ENCODE data around the gene SORBS2.

The SORBS2 gene

GRCh38 chr4:185781555-185782215 is 30.3 kb downstream of the SORBS2 start:
- no peaks in the 10 kb centered on the region for H3K9me3 ChIP-seq (ENCODE audit: insufficient read depth, low read depth, low read length)
- H3K27me3 ChIP-seq (ENCODE audit: insufficient read depth, low read length) = no peaks in the 10 kb centered on the region
- H3K4me1 ChIP-seq (ENCODE audit: insufficient read depth, low read length) = peaks cover 3% of the 10 kb centered on the region; the same call in 1 of the 2 replicates
- H3K4me3 ChIP-seq (ENCODE audit: low read length) = no peak overlapping the region
- H3K9ac ChIP-seq (ENCODE audit: low read depth, low read length) = no peak overlapping the region
- H3K36me3 ChIP-seq (ENCODE audit: insufficient read depth, low read depth, low read length) = no peaks in the 10 kb centered on the region
- no peak overlapping the region for H3K27ac ChIP-seq (ENCODE audit: low read length)

- no peaks in the 10 kb centered on the region for H3K27me3 ChIP-seq (ENCODE audit: insufficient read depth, low read length)
- peaks cover 8% of the 10 kb centered on the region; the same call in 1 of the 2 replicates for H3K4me1 ChIP-seq (ENCODE audit: insufficient read depth, low read length)
- no peaks in the 10 kb centered on the region for H3K36me3 ChIP-seq (ENCODE audit: insufficient read depth, low read depth, low read length)
- no peaks in the 10 kb centered on the region for H3K9me3 ChIP-seq (ENCODE audit: insufficient read depth, low read depth, low read length)
- no peak overlapping the region for H3K4me3 ChIP-seq (ENCODE audit: low read length)
- no peak overlapping the region for H3K9ac ChIP-seq (ENCODE audit: low read depth, low read length)
- no peak overlapping the region for H3K27ac ChIP-seq (ENCODE audit: low read length)
These were observed 31.5 kb downstream of the SORBS2 start for GRCh38 chr4:185780472-185780871.

DNA sequence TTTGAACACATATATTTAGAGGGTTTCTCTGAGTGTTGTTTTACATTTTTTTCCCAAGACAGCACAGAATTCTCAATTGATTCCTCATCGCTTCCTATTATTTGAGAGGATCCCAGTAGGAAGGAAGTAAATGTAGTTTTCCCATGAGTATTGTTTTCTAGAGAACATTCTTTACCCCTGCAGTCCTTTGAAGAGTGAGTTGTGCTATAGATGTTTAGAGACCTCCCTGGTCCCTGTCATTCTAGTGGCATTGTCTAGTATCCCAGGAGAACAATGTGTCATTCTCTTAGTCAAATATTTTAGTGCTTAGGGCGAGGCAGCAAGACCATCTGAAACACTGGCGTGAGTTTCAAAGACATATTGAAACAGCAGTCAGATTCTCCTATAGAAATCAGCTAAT is 32.5 kb downstream of the SORBS2 start:
- H3K27me3 ChIP-seq (ENCODE audit: insufficient read depth, low read length) = no peaks in the 10 kb centered on the region
- peaks cover 11% of the 10 kb centered on the region; the same call in 1 of the 2 replicates for H3K4me1 ChIP-seq (ENCODE audit: insufficient read depth, low read length)
- no peak overlapping the region for H3K4me3 ChIP-seq (ENCODE audit: low read length)
- H3K36me3 ChIP-seq (ENCODE audit: insufficient read depth, low read depth, low read length) = no peaks in the 10 kb centered on the region
- H3K9ac ChIP-seq (ENCODE audit: low read depth, low read length) = no peak overlapping the region
- no peak overlapping the region for H3K27ac ChIP-seq (ENCODE audit: low read length)
- no peaks in the 10 kb centered on the region for H3K9me3 ChIP-seq (ENCODE audit: insufficient read depth, low read depth, low read length)

- H3K27ac ChIP-seq (ENCODE audit: low read length) = no peak overlapping the region
- H3K4me1 ChIP-seq (ENCODE audit: insufficient read depth, low read length) = peaks cover 18% of the 10 kb centered on the region; the same call in 1 of the 2 replicates
These were observed 33.7 kb downstream of the SORBS2 start for GRCh38 chr4:185778307-185778706.

GRCh38 chr4:185775792-185776555 is 36.0 kb downstream of the SORBS2 start:
- Histone ChIP-seq H3K27me3 (ENCODE audit: insufficient read depth, low read length) (no peaks in the 10 kb centered on the region), H3K9me3 (ENCODE audit: insufficient read depth, low read depth, low read length) (no peaks in the 10 kb centered on the region), H3K4me1 (ENCODE audit: insufficient read depth, low read length) (peaks cover 31% of the 10 kb centered on the region), H3K4me3 (ENCODE audit: low read length) (peak overlapping the region; percentile 68; the same call in 1 of the 2 replicates), H3K9ac (ENCODE audit: low read depth, low read length) (peak overlapping the region; percentile 69; the same call in 1 of the 2 replicates), H3K36me3 (ENCODE audit: insufficient read depth, low read depth, low read length) (no peaks in the 10 kb centered on the region), H3K27ac (ENCODE audit: low read length) (no peak overlapping the region)

More at GRCh38 chr4:185778307-185778706, 33.7 kb downstream of the SORBS2 start:
- no peaks in the 10 kb centered on the region for H3K9me3 ChIP-seq (ENCODE audit: insufficient read depth, low read depth, low read length)
- H3K36me3 ChIP-seq (ENCODE audit: insufficient read depth, low read depth, low read length) = no peaks in the 10 kb centered on the region
- H3K27me3 ChIP-seq (ENCODE audit: insufficient read depth, low read length) = no peaks in the 10 kb centered on the region
- no peak overlapping the region for H3K4me3 ChIP-seq (ENCODE audit: low read length)
- no peak overlapping the region for H3K9ac ChIP-seq (ENCODE audit: low read depth, low read length)

- Histone ChIP-seq H3K27me3 (ENCODE audit: insufficient read depth, low read length) (no peaks in the 10 kb centered on the region), H3K9me3 (ENCODE audit: insufficient read depth, low read depth, low read length) (no peaks in the 10 kb centered on the region), H3K36me3 (ENCODE audit: insufficient read depth, low read depth, low read length) (no peaks in the 10 kb centered on the region), H3K4me1 (ENCODE audit: insufficient read depth, low read length) (peaks cover 31% of the 10 kb centered on the region), H3K4me3 (ENCODE audit: low read length) (peak overlapping the region; percentile 68), H3K9ac (ENCODE audit: low read depth, low read length) (peak overlapping the region; percentile 69; the same call in 1 of the 2 replicates), H3K27ac (ENCODE audit: low read length) (no peak overlapping the region)
These were observed 36.9 kb downstream of the SORBS2 start for GRCh38 chr4:185774845-185775680.

- peaks cover 31% of the 10 kb centered on the region for H3K4me1 ChIP-seq (ENCODE audit: insufficient read depth, low read length)
- H3K27me3 ChIP-seq (ENCODE audit: insufficient read depth, low read length) = no peaks in the 10 kb centered on the region
- peak overlapping the region; percentile 69; the same call in 1 of the 2 replicates for H3K9ac ChIP-seq (ENCODE audit: low read depth, low read length)
- peak overlapping the region; percentile 68 for H3K4me3 ChIP-seq (ENCODE audit: low read length)
- no peaks in the 10 kb centered on the region for H3K9me3 ChIP-seq (ENCODE audit: insufficient read depth, low read depth, low read length)
- H3K36me3 ChIP-seq (ENCODE audit: insufficient read depth, low read depth, low read length) = no peaks in the 10 kb centered on the region
- no peak overlapping the region for H3K27ac ChIP-seq (ENCODE audit: low read length)
These were observed 37.8 kb downstream of the SORBS2 start for GRCh38 chr4:185774131-185774653.

DNA sequence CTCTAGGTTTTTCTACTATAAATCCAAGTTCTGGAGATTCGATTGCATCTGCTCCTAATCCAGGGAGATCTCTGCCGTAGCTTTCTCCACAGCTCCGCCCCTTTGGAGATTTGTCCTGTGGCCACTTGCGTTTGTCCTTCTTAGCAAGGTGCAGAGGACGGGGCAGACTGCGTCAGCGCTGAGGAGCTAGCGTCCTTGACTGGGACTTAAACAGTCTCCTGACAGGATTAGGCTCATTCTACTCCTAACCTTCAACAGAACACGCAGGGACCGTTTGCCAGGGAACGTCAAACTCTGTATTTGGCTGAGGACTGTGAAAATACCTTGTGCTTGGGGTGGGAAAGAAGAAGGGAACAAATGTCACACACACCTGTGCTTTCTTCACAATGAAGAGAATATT is 38.6 kb downstream of the SORBS2 start:
- no peaks in the 10 kb centered on the region for H3K36me3 ChIP-seq (ENCODE audit: insufficient read depth, low read depth, low read length)
- H3K27ac ChIP-seq (ENCODE audit: low read length) = no peak overlapping the region
- peak overlapping the region; percentile 69; the same call in 1 of the 2 replicates for H3K9ac ChIP-seq (ENCODE audit: low read depth, low read length)
- H3K27me3 ChIP-seq (ENCODE audit: insufficient read depth, low read length) = no peaks in the 10 kb centered on the region
- H3K4me3 ChIP-seq (ENCODE audit: low read length) = peak overlapping the region; percentile 68; the same call in 1 of the 2 replicates
- peaks cover 31% of the 10 kb centered on the region for H3K4me1 ChIP-seq (ENCODE audit: insufficient read depth, low read length)
- H3K9me3 ChIP-seq (ENCODE audit: insufficient read depth, low read depth, low read length) = no peaks in the 10 kb centered on the region

DNA sequence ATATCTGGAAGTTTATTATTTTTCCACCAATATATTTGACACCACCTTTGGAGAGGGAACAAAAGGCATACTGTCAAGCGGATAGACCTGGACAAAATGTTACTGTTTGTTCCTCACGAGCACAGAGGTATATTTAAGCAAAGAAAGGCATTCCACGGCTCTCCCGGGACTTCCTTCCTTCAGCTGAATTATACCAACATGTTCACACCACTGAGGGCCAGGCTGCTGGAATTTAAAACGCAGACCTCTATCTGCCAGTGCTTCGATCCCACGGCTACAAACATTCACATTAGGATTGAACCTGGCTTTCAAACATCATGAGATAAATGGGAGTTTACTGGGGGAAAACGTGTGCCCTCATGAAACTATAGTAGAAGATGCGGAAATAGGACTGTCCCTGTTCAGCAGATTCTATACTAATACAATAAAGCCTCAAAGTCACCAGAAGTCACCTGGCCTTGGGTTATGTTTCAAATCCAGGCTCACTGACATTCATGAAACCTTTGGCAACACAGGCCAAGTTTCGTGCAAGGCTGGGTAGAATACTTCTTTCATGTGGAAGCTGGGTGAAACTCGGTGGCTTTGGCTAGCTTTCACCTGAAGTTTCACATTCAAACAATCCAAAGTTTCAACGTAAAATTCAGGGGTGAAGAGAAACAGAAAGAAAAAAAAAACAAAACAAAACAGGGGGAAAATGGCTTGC is 39.5 kb downstream of the SORBS2 start:
- H3K4me3 ChIP-seq (ENCODE audit: low read length) = peak overlapping the region; percentile 68; the same call in 1 of the 2 replicates
- peaks cover 31% of the 10 kb centered on the region for H3K4me1 ChIP-seq (ENCODE audit: insufficient read depth, low read length)
- peak overlapping the region; percentile 2; the same call in 1 of the 2 replicates for H3K9ac ChIP-seq (ENCODE audit: low read depth, low read length)
- H3K9me3 ChIP-seq (ENCODE audit: insufficient read depth, low read depth, low read length) = no peaks in the 10 kb centered on the region
- no peaks in the 10 kb centered on the region for H3K27me3 ChIP-seq (ENCODE audit: insufficient read depth, low read length)
- no peak overlapping the region for H3K27ac ChIP-seq (ENCODE audit: low read length)
- H3K36me3 ChIP-seq (ENCODE audit: insufficient read depth, low read depth, low read length) = no peaks in the 10 kb centered on the region

GRCh38 chr4:185771711-185772390 is 40.1 kb downstream of the SORBS2 start:
- Histone ChIP-seq H3K9me3 (ENCODE audit: insufficient read depth, low read depth, low read length) (no peaks in the 10 kb centered on the region), H3K27ac (ENCODE audit: low read length) (no peak overlapping the region), H3K4me1 (ENCODE audit: insufficient read depth, low read length) (peaks cover 31% of the 10 kb centered on the region), H3K27me3 (ENCODE audit: insufficient read depth, low read length) (no peaks in the 10 kb centered on the region), H3K4me3 (ENCODE audit: low read length) (no peak overlapping the region), H3K9ac (ENCODE audit: low read depth, low read length) (no peak overlapping the region), H3K36me3 (ENCODE audit: insufficient read depth, low read depth, low read length) (no peaks in the 10 kb centered on the region)

All from iPS-20b (cell line).